Activated CD4-positive, alpha-beta T cell treated with anti-CD3 and anti-CD28 coated beads for 36 hours (primary cell): ENCODE data around the gene UBE2R2. TPM values are rescaled to one million over a fixed set of nuclear protein-coding genes. Genes with fewer than 3 reads are reported as not detected.
"Not testable (repeated sequence)": the region's sequence is repeated elsewhere in the genome, so short reads cannot be mapped to it uniquely, and the experiment has no call there.

ENCODE experiments used
- ATAC-seq: fragments of 200-7000 bp; cut with Tn5 transposase; one replicate; pipeline ENCODE4 v1.10.0; 2021; ENCODE audit warnings: mild to moderate bottlenecking, moderate library complexity
- CTCF ChIA-PET: fragments of 350-600 bp; sonication (Branson Sonifier 250); formaldehyde crosslinking; loops from one replicate; lab custom pipeline; 2021; ENCODE audit warnings: antibody characterized with exemption; lab: Charles Lee
- POLR2A ChIA-PET: fragments of 350-600 bp; sonication (Branson Sonifier 250); formaldehyde crosslinking; loops from one replicate; lab custom pipeline; 2021; ENCODE audit warnings: antibody characterized with exemption, inconsistent platforms; lab: Charles Lee
- DNase-seq: peaks from one replicate; pipeline ENCODE4 v3.0.0-alpha.2; 2020
- H3K27ac Mint-ChIP-seq: one replicate; pipeline ENCODE4 v1.8.0; 2021; ENCODE audit warnings: mixed read lengths
- H3K27me3 Mint-ChIP-seq: one replicate; pipeline ENCODE4 v1.8.0; 2021; ENCODE audit warnings: mixed read lengths
- H3K36me3 Mint-ChIP-seq: one replicate; pipeline ENCODE4 v1.8.0; 2021; ENCODE audit warnings: low read depth, mixed read lengths
- H3K4me1 Mint-ChIP-seq: one replicate; pipeline ENCODE4 v1.8.0; 2021; ENCODE audit warnings: mixed read lengths
- H3K4me3 Mint-ChIP-seq: one replicate; pipeline ENCODE4 v1.8.0; 2021; ENCODE audit warnings: mild to moderate bottlenecking, moderate library complexity, mixed read lengths
- H3K9me3 Mint-ChIP-seq: one replicate; pipeline ENCODE4 v1.8.0; 2021; ENCODE audit warnings: low read depth, mixed read lengths
- intact Hi-C, 2 experiments: fragments of 100-400 bp; cut with DNase I in 1 of 2; cut with micrococcal nuclease in 1 of 2; formaldehyde crosslinking; loops; one replicate each; pipeline versions ENCODE4 v1.14.2 to v1.15.1; 2022 to 2024; cut with DNase I, micrococcal nuclease
- total RNA-seq, 2 experiments: library from RNA; stranded (reverse); gene quantifications; one replicate each; pipeline ENCODE4 v1.2.3, GENCODE V29; 2021

Gene UBE2R2
- total RNA-seq, 2 experiments from 2014 or later: 47.7 to 49.5 TPM

DNA sequence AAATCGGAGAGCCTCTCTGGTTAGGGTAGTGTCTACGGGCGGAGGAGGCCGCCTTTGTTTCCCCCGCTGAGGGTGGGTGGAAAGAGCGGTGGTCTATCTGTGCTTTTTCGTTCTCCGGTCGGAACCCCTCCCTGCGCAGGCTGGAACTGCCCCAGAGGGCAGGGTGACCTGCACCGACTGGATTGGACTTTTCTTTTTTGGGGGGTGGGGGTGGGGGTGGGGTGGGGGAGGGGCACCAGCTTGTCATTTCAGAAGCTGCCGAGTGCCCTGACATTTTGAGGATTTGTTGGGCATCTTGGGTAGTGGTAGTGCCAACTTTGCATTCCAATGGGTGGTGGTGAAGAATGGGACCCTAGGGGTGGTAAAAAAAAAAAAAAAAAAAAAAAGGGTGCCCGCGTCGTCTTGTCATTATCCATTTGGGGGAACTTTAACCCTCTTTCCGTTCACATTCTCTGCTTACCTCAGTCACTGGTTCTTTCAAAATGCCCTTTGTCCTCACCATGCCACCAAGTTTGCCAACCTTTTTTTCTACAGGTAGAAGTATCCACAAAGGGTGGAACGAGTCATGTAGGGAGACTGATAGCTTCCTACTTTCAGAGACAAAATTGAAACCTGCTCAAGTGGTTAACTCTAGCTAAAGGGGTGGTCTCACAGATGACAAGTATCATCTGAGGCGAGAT lies 1.3 kb downstream of the UBE2R2 start:
- Mint-ChIP-seq H3K36me3 (peaks cover 15% of the 10 kb centered on the region), H3K4me1 (peaks cover 60% of the 10 kb centered on the region), H3K4me3 (peak overlapping the region; percentile 89), H3K27me3 (no peaks in the 10 kb centered on the region), H3K9me3 (no peaks in the 10 kb centered on the region), H3K27ac (peak overlapping the region; percentile 98)
- CTCF ChIA-PET: interaction anchor here (0.6 to 1.8 kb wide), 3 partner anchors 16 to 87 kb away, joined by 3 to 6 read pairs (median 3); no protein-coding TSS in a partner anchor
- POLR2A ChIA-PET: interaction anchor here (0.7 kb wide), 2 partner anchors 108 to 645 kb away, joined by 3 read pairs; no protein-coding TSS in a partner anchor
- DNase-seq (no peak), ATAC-seq (peak; percentile 16)
- intact Hi-C loops: loop anchor here (1.0 to 5.0 kb wide), 4 partner anchors 18 to 1169 kb away; partner anchors contain the start of genes DNAJA1 (in 1 of the 2) and DNAJB5 (in 1 of the 2)

DNA sequence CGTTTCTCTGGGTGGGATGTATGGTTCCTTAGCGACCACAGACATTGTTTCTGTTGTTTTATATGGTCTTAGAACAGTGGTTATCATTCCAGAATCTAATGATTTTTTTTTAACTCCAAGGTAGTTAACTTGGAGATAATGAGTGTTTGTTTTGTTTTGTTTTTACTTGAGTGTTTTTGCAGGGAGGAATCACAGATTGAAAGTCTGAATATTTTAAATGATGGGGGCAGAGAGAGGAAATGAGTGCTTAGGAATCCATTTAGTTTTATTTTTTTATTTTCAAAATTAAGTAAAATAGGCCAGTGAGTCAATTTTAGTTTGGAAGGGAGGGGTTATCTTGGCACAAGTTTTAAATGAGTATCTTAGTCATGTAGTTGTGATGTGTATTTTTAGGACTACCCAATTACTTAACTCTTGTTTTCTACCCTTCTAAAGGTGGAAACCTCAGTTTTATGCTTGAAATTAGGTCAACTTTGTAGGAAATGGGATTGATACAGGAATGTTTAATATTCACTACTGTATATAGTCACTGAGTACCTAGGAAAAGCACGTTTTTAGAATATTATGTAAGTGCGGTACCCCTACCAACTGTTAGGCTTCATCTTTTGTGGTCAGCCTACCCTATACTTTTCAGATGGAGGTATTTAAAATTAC lies 2.0 kb downstream of the UBE2R2 start:
- Mint-ChIP-seq H3K27ac (peak overlapping the region; percentile 98), H3K9me3 (no peaks in the 10 kb centered on the region), H3K27me3 (no peaks in the 10 kb centered on the region), H3K36me3 (peaks cover 17% of the 10 kb centered on the region), H3K4me3 (peak overlapping the region; percentile 89), H3K4me1 (peaks cover 62% of the 10 kb centered on the region)
- intact Hi-C loops: loop anchor here (1.0 to 5.0 kb wide), 4 partner anchors 17 to 1168 kb away; partner anchors contain the start of genes DNAJA1 (in 1 of the 2) and DNAJB5 (in 1 of the 2)
- ATAC-seq: no peak
- DNase-seq: no peak
- POLR2A ChIA-PET: interaction anchor here (0.7 kb wide), 1 partner anchor 108 kb away, joined by 3 read pairs; no protein-coding TSS in a partner anchor
- CTCF ChIA-PET: interaction anchor here (0.6 to 1.8 kb wide), 3 partner anchors 15 to 86 kb away, joined by 3 to 6 read pairs (median 3); no protein-coding TSS in a partner anchor

DNA sequence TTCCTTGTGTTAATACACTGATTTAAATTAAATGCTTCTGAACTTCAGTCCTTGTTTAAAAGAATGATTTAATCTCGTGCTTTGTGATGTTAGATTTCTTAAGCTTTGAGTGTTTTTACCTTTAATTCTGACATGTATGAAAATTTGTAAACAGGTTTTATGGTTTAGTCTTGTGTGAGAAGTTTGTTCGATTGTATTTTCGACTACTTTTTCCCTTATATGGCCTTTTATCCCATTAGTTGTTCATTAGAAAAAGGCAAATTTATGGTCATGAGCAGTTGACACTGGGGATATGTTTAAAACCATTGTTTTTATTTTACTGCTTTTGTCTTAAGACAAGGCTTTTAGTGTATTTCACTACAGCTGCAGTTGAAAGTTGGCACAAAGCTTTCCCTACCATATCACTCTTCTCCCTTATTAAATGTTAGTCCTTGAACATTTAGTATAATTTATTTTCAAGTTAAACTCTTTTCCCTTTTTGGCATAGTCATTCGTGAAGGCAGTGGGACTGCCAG lies 3.3 kb downstream of the UBE2R2 start:
- Mint-ChIP-seq H3K27me3 (no peaks in the 10 kb centered on the region), H3K4me3 (peak overlapping the region; percentile 89), H3K4me1 (peaks cover 49% of the 10 kb centered on the region), H3K36me3 (peaks cover 19% of the 10 kb centered on the region), H3K9me3 (no peaks in the 10 kb centered on the region), H3K27ac (peak overlapping the region; percentile 62)
- intact Hi-C loops: loop anchor here in 1 of 2 experiments (2.0 kb wide), 1 partner anchor 15 kb away; no protein-coding TSS in a partner anchor
- no peak for DNase-seq
- ChIA-PET CTCF (interaction anchor here (0.7 to 0.9 kb wide), 3 partner anchors 9 to 101 kb away, joined by 3 read pairs; no protein-coding TSS in a partner anchor), POLR2A (no interaction called here)
- ATAC-seq: no peak

DNA sequence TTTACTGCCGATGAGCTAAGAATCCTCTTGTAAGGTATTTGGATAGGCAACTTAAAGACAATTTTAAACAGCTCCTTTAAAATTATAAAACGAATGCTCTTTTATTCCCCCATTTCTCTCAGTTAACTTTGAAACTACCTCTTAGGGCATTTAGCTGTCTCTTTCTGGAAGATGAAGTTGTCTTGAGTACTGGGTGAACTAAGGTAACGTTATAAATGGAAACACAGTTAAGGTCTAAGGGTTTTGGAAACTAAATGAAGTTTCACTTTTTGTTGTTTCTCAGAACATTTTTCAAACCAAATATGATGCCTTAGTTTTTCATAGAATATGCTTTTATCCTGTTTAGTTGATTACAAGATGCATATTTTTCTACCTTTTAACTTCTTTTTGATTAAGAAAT lies 6.8 kb downstream of the UBE2R2 start:
- H3K36me3 Mint-ChIP-seq: peaks cover 18% of the 10 kb centered on the region
- no peaks in the 10 kb centered on the region for H3K9me3 Mint-ChIP-seq
- H3K4me1 Mint-ChIP-seq: peaks cover 38% of the 10 kb centered on the region
- DNase-seq (no peak), ATAC-seq (no peak)
- H3K27ac Mint-ChIP-seq: no peak overlapping the region
- ChIA-PET POLR2A (interaction anchor here (0.6 kb wide), 1 partner anchor 243 kb away, joined by 8 read pairs; no protein-coding TSS in a partner anchor), CTCF (interaction anchor here (0.6 to 2.2 kb wide), 5 partner anchors 8 to 157 kb away, joined by 3 to 4 read pairs (median 3); no protein-coding TSS in a partner anchor)
- no peaks in the 10 kb centered on the region for H3K27me3 Mint-ChIP-seq
- intact Hi-C loops: no loop called here
- H3K4me3 Mint-ChIP-seq: no peak overlapping the region

DNA sequence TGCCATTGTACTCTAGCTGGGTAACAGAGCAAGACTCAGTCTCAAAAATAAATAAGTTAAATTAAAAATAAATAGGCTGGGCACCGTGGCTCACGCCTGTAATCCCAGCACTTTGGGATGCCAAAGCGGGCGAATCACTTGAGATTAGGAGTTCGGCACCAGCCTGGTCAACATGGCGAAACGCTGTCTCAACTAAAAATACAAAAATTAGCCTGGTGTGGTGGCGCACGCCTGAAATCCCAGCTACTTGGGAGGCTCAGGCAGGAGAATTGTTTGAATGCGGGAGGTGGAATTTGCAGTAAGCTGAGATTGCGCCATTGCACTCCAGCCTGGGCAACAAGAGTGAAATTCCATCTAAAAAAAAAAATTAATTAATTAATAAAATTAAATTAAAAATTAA lies 10.3 kb downstream of the UBE2R2 start:
- ATAC-seq, H3K27me3 Mint-ChIP-seq, H3K9me3 Mint-ChIP-seq, POLR2A ChIA-PET, H3K36me3 Mint-ChIP-seq, intact Hi-C loops, DNase-seq, H3K4me3 Mint-ChIP-seq, H3K27ac Mint-ChIP-seq: not testable (repeated sequence)
- CTCF ChIA-PET: interaction anchor here (0.7 to 1.2 kb wide), 3 partner anchors 11 to 26 kb away, joined by 3 read pairs; no protein-coding TSS in a partner anchor
- peaks cover 17% of the 10 kb centered on the region for H3K4me1 Mint-ChIP-seq

DNA sequence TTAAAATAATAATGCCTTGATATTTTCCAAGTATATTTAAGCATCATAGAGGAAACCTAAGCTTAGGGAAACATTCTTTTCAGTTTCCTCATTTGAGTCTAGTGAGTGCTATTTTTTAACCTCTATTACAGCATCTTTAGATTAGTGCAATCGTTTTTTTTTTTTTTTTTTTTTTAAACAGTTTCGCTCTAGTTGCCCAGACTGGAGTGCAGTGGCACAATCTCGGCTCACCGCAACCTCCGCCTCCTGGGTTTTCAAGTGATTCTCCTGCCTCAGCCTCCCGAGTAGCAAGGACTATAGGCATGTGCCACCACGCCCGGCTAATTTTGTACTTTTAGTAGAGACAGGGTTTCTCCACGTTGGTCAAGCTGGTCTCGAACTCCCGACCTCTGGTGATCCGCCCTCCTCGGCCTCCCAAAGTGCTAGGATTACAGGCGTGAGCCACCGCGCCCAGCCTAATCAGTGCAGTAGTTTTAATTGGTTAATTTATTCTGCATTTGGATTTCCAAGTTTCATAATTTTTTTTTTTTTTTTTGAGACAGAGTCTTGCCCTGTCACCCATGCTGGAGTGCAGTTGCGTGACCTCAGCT lies 12.8 kb downstream of the UBE2R2 start:
- POLR2A ChIA-PET, intact Hi-C loops, DNase-seq, H3K27ac Mint-ChIP-seq, ATAC-seq, H3K9me3 Mint-ChIP-seq, H3K27me3 Mint-ChIP-seq, H3K4me3 Mint-ChIP-seq, H3K36me3 Mint-ChIP-seq: not testable (repeated sequence)
- H3K4me1 Mint-ChIP-seq: peaks cover 11% of the 10 kb centered on the region
- CTCF ChIA-PET: interaction anchor here (0.9 kb wide), 1 partner anchor 10 kb away, joined by 3 read pairs; no protein-coding TSS in a partner anchor

DNA sequence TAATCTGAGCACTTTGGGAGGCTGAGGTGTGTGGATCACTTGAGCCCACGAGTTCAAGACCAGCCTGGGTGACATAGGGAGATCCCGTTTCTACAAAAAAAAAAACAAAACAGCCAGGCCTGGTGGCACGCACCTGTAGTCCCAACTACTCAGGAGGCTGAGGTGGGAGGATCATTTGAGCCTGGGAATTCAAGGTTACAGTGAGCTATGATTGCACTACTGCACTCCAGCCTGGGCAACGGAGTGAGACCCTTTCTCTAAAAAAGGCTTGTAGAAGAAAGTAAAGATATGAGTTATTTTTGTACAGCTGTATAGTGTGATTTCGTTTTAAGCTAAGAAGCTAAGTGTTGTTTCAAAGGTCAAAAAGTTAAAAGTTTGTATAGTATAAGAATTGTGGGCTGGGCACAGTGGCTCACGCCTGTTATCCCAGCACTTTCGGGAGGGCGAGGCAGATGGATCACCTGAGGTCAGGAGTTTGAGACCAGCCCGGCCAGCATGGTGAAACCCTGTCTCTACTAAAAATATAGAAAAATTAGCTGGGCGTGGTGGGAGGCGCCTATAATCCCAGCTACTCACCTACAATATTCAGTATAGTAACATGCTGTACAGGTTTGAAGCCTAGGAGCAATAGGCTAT lies 18.8 kb downstream of the UBE2R2 start:
- Mint-ChIP-seq H3K36me3 (peaks cover 15% of the 10 kb centered on the region), H3K4me3 (no peak overlapping the region), H3K9me3 (no peaks in the 10 kb centered on the region), H3K27me3 (no peaks in the 10 kb centered on the region), H3K4me1 (peaks cover 44% of the 10 kb centered on the region), H3K27ac (peak overlapping the region; percentile 83)
- intact Hi-C loops: loop anchor here (1.0 to 2.0 kb wide), 3 partner anchors 15 to 46 kb away; no protein-coding TSS in a partner anchor
- ATAC-seq (peak; percentile 8), DNase-seq (no peak)
- ChIA-PET CTCF (interaction anchor here (0.9 to 3.9 kb wide), 3 partner anchors 12 to 22 kb away, joined by 3 to 31 read pairs (median 3); no protein-coding TSS in a partner anchor), POLR2A (interaction anchor here (1.5 kb wide), 1 partner anchor 20 kb away, joined by 10 read pairs; the partner anchor contains the start of gene UBE2R2)

DNA sequence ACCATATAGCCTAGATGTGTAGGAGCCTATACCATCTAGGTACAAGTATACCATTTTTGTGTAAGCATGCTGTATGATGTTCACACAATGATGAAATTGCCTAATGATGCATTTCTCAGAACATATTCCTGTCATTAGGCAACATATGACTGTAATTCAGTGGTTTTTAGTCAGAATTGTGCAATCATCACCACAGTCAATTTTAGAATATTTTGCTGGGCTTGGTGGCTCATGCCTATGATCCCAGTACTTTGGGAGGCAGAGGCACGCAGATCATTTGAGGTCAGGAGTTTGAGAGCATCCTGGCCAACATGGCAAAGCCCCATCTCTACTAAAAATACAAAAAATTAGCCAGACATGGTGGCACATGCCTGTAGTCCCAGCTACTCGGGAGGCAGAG lies 19.3 kb downstream of the UBE2R2 start:
- not testable (repeated sequence) for H3K27me3 Mint-ChIP-seq, H3K27ac Mint-ChIP-seq, H3K9me3 Mint-ChIP-seq
- peak; percentile 58 for DNase-seq
- POLR2A ChIA-PET: interaction anchor here (1.5 kb wide), 1 partner anchor 20 kb away, joined by 10 read pairs; the partner anchor contains the start of gene UBE2R2
- CTCF ChIA-PET: interaction anchor here (0.6 to 3.9 kb wide), 3 partner anchors 13 to 796 kb away, joined by 3 to 31 read pairs (median 3); no protein-coding TSS in a partner anchor
- Mint-ChIP-seq H3K4me1 (peaks cover 45% of the 10 kb centered on the region), H3K36me3 (peaks cover 15% of the 10 kb centered on the region), H3K4me3 (peak overlapping the region; percentile 28)
- ATAC-seq: peak; percentile 96
- intact Hi-C loops: loop anchor here in 1 of 2 experiments (1.0 kb wide), 2 partner anchors 18 to 45 kb away; no protein-coding TSS in a partner anchor

DNA sequence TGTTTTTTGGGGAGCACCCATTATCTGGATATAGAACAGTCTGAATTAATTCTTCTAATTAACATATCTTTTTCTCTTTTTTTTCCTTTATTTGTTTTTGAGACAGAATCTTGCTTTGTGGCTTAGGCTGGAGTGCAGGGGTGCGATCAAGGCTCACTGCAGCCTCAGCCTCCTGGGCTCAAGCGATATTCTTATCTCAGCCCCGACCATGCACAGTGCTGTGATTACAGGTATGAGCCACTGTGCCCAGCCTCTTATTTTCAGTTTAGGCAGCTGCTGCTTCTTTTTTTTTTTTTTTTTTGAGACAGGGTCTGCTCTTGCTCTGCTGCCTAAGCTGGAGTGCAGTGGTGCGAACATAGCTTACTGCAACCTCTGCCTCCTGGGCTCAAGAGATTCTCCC lies 20.2 kb downstream of the UBE2R2 start:
- intact Hi-C loops: no loop called here

DNA sequence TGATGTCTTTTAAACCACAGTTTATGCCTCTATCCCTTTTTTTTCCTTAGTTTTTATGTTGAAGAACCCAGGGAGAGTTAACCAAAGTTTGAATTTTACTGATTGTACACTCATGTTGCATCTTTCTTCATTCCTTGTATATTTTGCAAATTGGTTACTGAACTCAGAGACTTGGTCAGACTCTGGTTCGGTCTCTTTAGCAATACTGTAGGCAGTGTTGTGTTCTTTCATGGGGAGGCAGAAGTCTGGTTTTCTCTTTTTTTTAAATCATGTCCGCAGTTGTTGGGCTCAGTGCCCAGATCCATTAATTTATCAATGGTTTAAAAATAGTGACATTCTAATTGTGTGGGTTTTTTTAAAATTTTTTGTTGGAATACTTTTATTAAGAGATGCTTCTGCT lies 23.4 kb downstream of the UBE2R2 start:
- intact Hi-C loops: no loop called here
- Mint-ChIP-seq H3K36me3 (peaks cover 26% of the 10 kb centered on the region), H3K9me3 (no peaks in the 10 kb centered on the region), H3K4me1 (peaks cover 59% of the 10 kb centered on the region), H3K4me3 (no peak overlapping the region), H3K27me3 (no peaks in the 10 kb centered on the region), H3K27ac (no peak overlapping the region)
- ATAC-seq (no peak), DNase-seq (no peak)
- ChIA-PET POLR2A (no interaction called here), CTCF (interaction anchor here (0.6 kb wide), 1 partner anchor 48 kb away, joined by 3 read pairs; no protein-coding TSS in a partner anchor)

More for the DNA sequence above, 20.2 kb downstream of the UBE2R2 start:
- ChIA-PET POLR2A (interaction anchor here (0.6 kb wide), 2 partner anchors 30 to 894 kb away, joined by 3 to 4 read pairs; no protein-coding TSS in a partner anchor), CTCF (interaction anchor here (0.6 to 3.9 kb wide), 5 partner anchors 13 to 795 kb away, joined by 3 to 31 read pairs (median 3); no protein-coding TSS in a partner anchor)
- Mint-ChIP-seq H3K4me1 (peaks cover 54% of the 10 kb centered on the region), H3K36me3 (peaks cover 15% of the 10 kb centered on the region), H3K27ac (no peak overlapping the region), H3K4me3 (no peak overlapping the region), H3K27me3 (no peaks in the 10 kb centered on the region), H3K9me3 (no peaks in the 10 kb centered on the region)
- ATAC-seq (no peak), DNase-seq (no peak)
